ENCODE data around the gene EIF6.

- TF ChIP-seq POLR2AphosphoS5 (IDR thresholded peaks at IDR 0.05) (no peak), CTCF (IDR thresholded peaks at IDR 0.05) (no peak), EP300 (IDR thresholded peaks at IDR 0.05) (no peak), POLR2A (IDR thresholded peaks at IDR 0.05) (no peak)
Measured at GRCh38 chr20:35295674-35296073, 11.1 kb upstream of the EIF6 start.
